GM12878 (cell line): ENCODE measurements around the gene TRAPPC6A. TPM values are rescaled to one million over a fixed set of nuclear protein-coding genes. Genes with fewer than 3 reads are reported as not detected.

Experiments
- ATAC-seq: fragments of 200-7000 bp; cut with Tn5 transposase; 3 replicates; pipeline ENCODE4 v1.9.1; 2020; ENCODE audit warnings: mild to moderate bottlenecking, moderate library complexity
- BruUV-seq: library from RNA; stranded (reverse); fragments of 400-500 nt; replicated peaks from 2 replicates; lab custom pipeline; 2021; lab: Mats Ljungman, UMichigan
- CTCF ChIA-PET: fragments of 300-600 bp; sonication (Branson Sonifier 250); formaldehyde crosslinking; extraction: SDS; loops from one replicate; lab custom pipeline; 2021; ENCODE audit warnings: inconsistent platforms; lab: Yijun Ruan, JAX
- POLR2A ChIA-PET: fragments of 350-600 bp; formaldehyde crosslinking; extraction: SDS; loops from one replicate; lab custom pipeline; 2021; ENCODE audit warnings: inconsistent platforms; lab: Charles Lee
- RAD21 ChIA-PET: fragments of 300-600 bp; sonication (Branson Sonifier 250); formaldehyde crosslinking; loops from one replicate; lab custom pipeline; 2023; ENCODE audit warnings: antibody characterized with exemption; ENCODE audit not compliant: unreplicated experiment; lab: Charles Lee
- SMC1A ChIA-PET: fragments of 300-600 bp; sonication (Branson Sonifier 250); formaldehyde crosslinking; loops from one replicate; lab custom pipeline; 2023; ENCODE audit not compliant: unreplicated experiment, uncharacterized antibody; lab: Charles Lee
- DNase-seq: peaks from one replicate; pipeline ENCODE4 v3.0.0-alpha.2; 2011; ENCODE audit warnings: low read depth, low spot score
- FAIRE-seq: peaks from 3 replicates; lab custom pipeline; 2011; peaks lifted over from hg19 to GRCh38; lab: Jason Lieb, UNC
- H2AFZ ChIP-seq: 2 replicates; pipeline ENCODE4 v1.6.0; 2011; ENCODE audit warnings: low read depth, low read length, control low read depth; ENCODE audit not compliant: control insufficient read depth
- H3K27ac ChIP-seq: 2 replicates; pipeline ENCODE4 v1.5.1; 2011; ENCODE audit warnings: control low read depth; ENCODE audit not compliant: control insufficient read depth, insufficient read depth
- H3K27me3 ChIP-seq, 2 experiments: replicated peaks in 1 of 2; 2 replicates each; pipeline versions ENCODE4 v1.6.0 to v1.6.1; 2011; ENCODE audit warnings: low read length in 1 of 2; ENCODE audit not compliant: control insufficient read depth in 2 of 2, insufficient read depth in 2 of 2
- H3K36me3 ChIP-seq, 2 experiments: 2 replicates each; pipeline ENCODE4 v1.5.1; 2011; ENCODE audit warnings: low read length in 1 of 2; ENCODE audit not compliant: control insufficient read depth in 2 of 2, insufficient read depth in 2 of 2
- H3K4me1 ChIP-seq: 2 replicates; pipeline ENCODE4 v1.6.1; 2011; ENCODE audit warnings: mild to moderate bottlenecking, low read length, moderate library complexity, mixed read lengths; ENCODE audit not compliant: control insufficient read depth, insufficient read depth
- H3K4me2 ChIP-seq: 2 replicates; pipeline ENCODE4 v1.6.0; 2011; ENCODE audit warnings: control low read depth; ENCODE audit not compliant: control insufficient read depth, insufficient read depth
- H3K4me3 ChIP-seq: fragments of 200-600 bp; sonication (generic); 2 replicates; pipeline ENCODE4 v1.5.1; 2016
- H3K79me2 ChIP-seq: 2 replicates; pipeline ENCODE4 v1.6.0; 2011; ENCODE audit warnings: low read length; ENCODE audit not compliant: control insufficient read depth, insufficient read depth
- H3K9ac ChIP-seq: 2 replicates; pipeline ENCODE4 v1.8.0; 2011; ENCODE audit warnings: low read length, control low read depth, mixed read lengths; ENCODE audit not compliant: control insufficient read depth, insufficient read depth
- H3K9me3 ChIP-seq: replicated peaks from 3 replicates; pipeline ENCODE4 v1.5.1; 2011; ENCODE audit warnings: mild to moderate bottlenecking, low read length; ENCODE audit not compliant: control insufficient read depth, insufficient read depth
- H4K20me1 ChIP-seq: 2 replicates; pipeline ENCODE4 v1.6.0; 2011; ENCODE audit not compliant: control insufficient read depth, insufficient read depth
- EGR1 ChIP-seq, 2 experiments: IDR thresholded peaks; 1 replicate in 1 of 2; 2 replicates in 1 of 2; pipeline ENCODE4 v1.6.1; 2011 to 2012; ENCODE audit warnings: low read depth in 2 of 2, low read length in 2 of 2, borderline replicate concordance in 1 of 2, mild to moderate bottlenecking in 1 of 2, moderate library complexity in 1 of 2
- ELK1 ChIP-seq: IDR thresholded peaks from 2 replicates; pipeline ENCODE4 v1.6.1; 2012; ENCODE audit warnings: low read depth, low read length, improper control_type of control experiment
- GATAD2B ChIP-seq: fragments of 450-650 bp; conservative IDR thresholded peaks from 2 replicates; pipeline ENCODE4 v1.6.1; 2017; ENCODE audit warnings: low read depth, mild to moderate bottlenecking, moderate library complexity
- MXI1 ChIP-seq: fragments of 150-350 bp; IDR thresholded peaks from 2 replicates; pipeline ENCODE4 v1.6.1; 2011; ENCODE audit warnings: low read depth, mild to moderate bottlenecking, inconsistent platforms, low read length, improper control_type of control experiment
- POU2F2 ChIP-seq: IDR thresholded peaks from 3 replicates; pipeline ENCODE4 v1.6.1; 2011; ENCODE audit warnings: low read depth, mild to moderate bottlenecking, low read length, borderline replicate concordance
- SRF ChIP-seq, 2 experiments: IDR thresholded peaks; 2 replicates each; pipeline ENCODE4 v1.6.1; 2011; ENCODE audit warnings: low read depth in 2 of 2, low read length in 2 of 2, mild to moderate bottlenecking in 1 of 2, moderate library complexity in 1 of 2
- SUPT20H ChIP-seq: IDR thresholded peaks from 2 replicates; pipeline ENCODE4 v1.6.1; 2011; ENCODE audit warnings: low read depth, mild to moderate bottlenecking, low read length, moderate library complexity, borderline replicate concordance; ENCODE audit not compliant: control insufficient read depth
- WGBS: methylation state at CpG from one replicate; pipeline ENCODE4 v1.1.6; 2016; ENCODE audit warnings: low lambda C conversion rate; ENCODE audit not compliant: insufficient replicate concordance, insufficient coverage; ENCODE audit errors: missing lambda C conversion rate; 5-methylcytosine and 5-hydroxymethylcytosine counted together
- in situ Hi-C: fragments of 300-500 bp; cut with MboI; formaldehyde crosslinking; loops from 9 replicates; pipeline ENCODE4 v1.14.3; 2018; ENCODE audit warnings: mixed read lengths
- intact Hi-C: fragments of 100-400 bp; cut with micrococcal nuclease; formaldehyde crosslinking; loops from one replicate; pipeline ENCODE4 v1.14.2; 2022; ENCODE audit not compliant: unreplicated experiment
- polyA plus RNA-seq, 11 experiments: library from polyadenylated mRNA; depleted of rRNA in 4 of 11; unstranded in 6 of 11; stranded (reverse) in 5 of 11; fragments of >200 nt; fragmentation: Nextera tagmentation in 4 of 11; fragmentation: Illumina TruSeq in 1 of 11; extraction: Ambion mirVana in 4 of 11; extraction: Trizol in 1 of 11; gene quantifications; 1 replicate in 1 of 11; 2 replicates in 10 of 11; pipeline versions ENCODE4 v1.2.1 to v1.2.3, GENCODE V29; 2011 to 2016; ENCODE audit warnings: inconsistent platforms in 2 of 11, missing spikeins in 2 of 11, low read depth in 1 of 11
- total RNA-seq, 4 experiments: library from RNA; depleted of rRNA in 3 of 4; stranded (reverse); fragments of >200 nt in 3 of 4; fragmentation: Illumina TruSeq in 1 of 4; extraction: Trizol in 1 of 4; gene quantifications; 2 replicates each; pipeline versions ENCODE4 v1.2.1 to v1.2.3, GENCODE V29; 2013 to 2021

The TRAPPC6A gene
- total and polyA plus RNA-seq, 10 of the 15 experiments (the other 5 are each of a cell fraction or from before 2014, with no cell fraction given): 1.8 to 83.9 (median 35.8) TPM

- TF ChIP-seq GATAD2B (no peak), POU2F2 (no peak), EGR1 (IDR thresholded peaks at IDR 0.05; ENCODE audit: borderline replicate concordance in 1 of 2, low read depth in 2 of 2, low read length in 2 of 2) (no peak)
These were observed 9.5 kb upstream of the TRAPPC6A start (continued) for GRCh38 chr19:45187421-45188100.

GRCh38 chr19:45186509-45187334, 8.7 kb upstream of the TRAPPC6A start:
- no peaks in the 10 kb centered on the region for H4K20me1 ChIP-seq
- no peak overlapping the region for H2AFZ ChIP-seq
- no peaks in the 10 kb centered on the region; a peak in 1 of 4 replicates for H3K36me3 ChIP-seq
- DNase-seq: no peak
- no peaks in the 10 kb centered on the region for H3K9me3 ChIP-seq
- ChIA-PET POLR2A (interaction anchor here (0.9 to 1.4 kb wide), 2 partner anchors 8 to 50 kb away, joined by 3 to 6 read pairs; partner anchors contain the start of genes BLOC1S3 and TRAPPC6A), RAD21 (interaction anchor here (0.7 to 1.7 kb wide), 12 partner anchors 8 to 284 kb away, joined by 3 to 10 read pairs (median 3); partner anchors contain the start of genes BLOC1S3, CLASRP and TRAPPC6A), CTCF (interaction anchor here (0.8 to 2.1 kb wide), 19 partner anchors 8 to 235 kb away, joined by 3 to 19 read pairs (median 3); partner anchors contain the start of genes BLOC1S3 and TRAPPC6A), SMC1A (interaction anchor here (0.8 to 2.0 kb wide), 9 partner anchors 8 to 226 kb away, joined by 3 to 6 read pairs (median 4); partner anchors contain the start of gene BLOC1S3)
- no peak overlapping the region for H3K9ac ChIP-seq
- no peak overlapping the region for H3K27ac ChIP-seq
- in situ Hi-C loops (no loop called here), intact Hi-C loops (loop anchor here (5.0 to 10.0 kb wide), 2 partner anchors 151 to 172 kb away; no protein-coding TSS in a partner anchor)
- no peak overlapping the region for H3K4me2 ChIP-seq
- BruUV-seq: no TSS peak
- H3K4me1 ChIP-seq: peaks cover 3% of the 10 kb centered on the region; the same call in 1 of the 2 replicates
- WGBS: 72% methylated on average over 12 of the region's 12 CpGs
- TF ChIP-seq SUPT20H: no peak
- TF ChIP-seq MXI1: no peak
- no peak for TF ChIP-seq ELK1
- no peak for TF ChIP-seq SRF (IDR thresholded peaks at IDR 0.05; ENCODE audit: low read depth in 2 of 2, low read length in 2 of 2)
- no peaks in the 10 kb centered on the region; the same call in 1 of the 2 replicates for H3K79me2 ChIP-seq
- no peak for ATAC-seq
- H3K4me3 ChIP-seq: no peak overlapping the region
- FAIRE-seq: no peak
- no peaks in the 10 kb centered on the region for H3K27me3 ChIP-seq
